ENCODE results near the gene TPGS1. TPM values are rescaled to one million over a fixed set of nuclear protein-coding genes. Genes with fewer than 3 reads are reported as not detected.

TPGS1 gene
- total and polyA plus RNA-seq, 5 donors = 10.9 to 21.3 (median 15.0) TPM

DNA sequence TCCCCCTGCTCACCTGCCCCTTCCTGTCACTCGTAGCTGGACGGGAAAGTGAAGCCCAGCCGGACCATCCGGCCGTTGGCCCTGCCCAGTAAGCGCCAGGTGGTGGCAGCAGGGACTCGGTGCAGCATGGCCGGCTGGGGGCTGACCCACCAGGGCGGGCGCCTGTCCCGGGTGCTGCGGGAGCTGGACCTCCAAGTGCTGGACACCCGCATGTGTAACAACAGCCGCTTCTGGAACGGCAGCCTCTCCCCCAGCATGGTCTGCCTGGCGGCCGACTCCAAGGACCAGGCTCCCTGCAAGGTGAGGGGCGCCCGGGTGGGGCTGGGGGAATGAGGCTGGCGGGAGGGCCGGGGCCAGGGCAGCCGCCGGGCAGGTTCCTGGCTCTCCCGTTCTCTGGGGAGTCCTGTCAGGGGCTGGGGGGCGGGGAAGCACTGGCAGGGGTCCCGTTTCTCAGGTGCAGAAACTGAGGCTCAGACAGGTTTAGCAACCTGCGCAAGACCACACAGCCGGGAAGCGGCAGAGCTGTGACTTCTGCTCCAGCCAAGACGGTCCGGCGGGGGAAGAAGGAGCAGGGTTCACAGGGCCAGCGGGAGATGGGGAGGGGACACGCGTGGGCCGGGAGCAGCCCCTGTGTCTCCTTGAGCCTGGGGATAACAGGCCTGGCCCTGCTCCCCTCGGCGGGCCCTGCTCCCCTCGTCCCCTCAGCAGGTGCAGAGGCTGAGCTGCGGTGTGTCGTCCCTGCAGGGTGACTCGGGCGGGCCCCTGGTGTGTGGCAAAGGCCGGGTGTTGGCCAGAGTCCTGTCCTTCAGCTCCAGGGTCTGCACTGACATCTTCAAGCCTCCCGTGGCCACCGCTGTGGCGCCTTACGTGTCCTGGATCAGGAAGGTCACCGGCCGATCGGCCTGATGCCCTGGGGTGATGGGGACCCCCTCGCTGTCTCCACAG lies 41.9 kb downstream of the TPGS1 start:
- H3K4me1 ChIP-seq (ENCODE audit: control insufficient read depth, insufficient read depth, low read length) = no peaks in the 10 kb centered on the region
- H3K27ac ChIP-seq (ENCODE audit: low read length) = no peak overlapping the region
- no peaks in the 10 kb centered on the region for H3K9me3 ChIP-seq (ENCODE audit: control insufficient read depth, low read length)
- H3K4me3 ChIP-seq (ENCODE audit: low read length) = no peak overlapping the region
- no peak for ATAC-seq
- peak in 2 of 3 donors; percentile 51 to 63 for DNase-seq
- H3K27me3 ChIP-seq (ENCODE audit: control insufficient read depth, insufficient read depth) = no peaks in the 10 kb centered on the region
- intact Hi-C loops (cut with DNase I) = no loop called here
- 73% methylated on average over 52 of the region's 52 CpGs for WGBS

DNA sequence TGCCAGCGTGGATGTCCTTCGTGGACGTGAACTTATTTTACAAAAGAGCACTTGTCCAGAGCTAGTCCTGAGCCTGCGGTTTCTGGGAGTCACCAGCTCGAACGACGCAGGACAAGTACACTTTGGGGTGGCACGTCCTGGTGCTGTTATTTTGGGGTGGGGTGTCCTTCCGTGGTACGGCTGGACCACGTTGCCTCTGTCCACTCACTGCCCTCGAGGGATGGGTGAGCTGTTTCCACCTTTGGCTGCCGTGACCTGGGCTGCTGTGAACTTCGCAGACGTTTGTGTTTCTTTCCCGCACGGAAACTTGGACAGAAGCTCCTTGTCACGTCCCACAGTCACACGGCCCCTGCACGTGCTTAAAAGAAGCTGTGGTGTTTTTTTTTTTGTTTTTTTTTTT lies 47.5 kb downstream of the TPGS1 start:
- peaks cover 6% of the 10 kb centered on the region for H3K4me1 ChIP-seq (ENCODE audit: control insufficient read depth, insufficient read depth, low read length)
- no peak overlapping the region for H3K4me3 ChIP-seq (ENCODE audit: low read length)
- WGBS = 67% methylated on average over 20 of the region's 20 CpGs
- H3K27ac ChIP-seq (ENCODE audit: low read length) = no peak overlapping the region
- DNase-seq = no peak
- no peaks in the 10 kb centered on the region for H3K9me3 ChIP-seq (ENCODE audit: control insufficient read depth, low read length)
- ATAC-seq = peak in 1 of 2 donors; percentile 17
- H3K27me3 ChIP-seq (ENCODE audit: control insufficient read depth, insufficient read depth) = no peaks in the 10 kb centered on the region
- intact Hi-C loops (cut with DNase I) = no loop called here

DNA sequence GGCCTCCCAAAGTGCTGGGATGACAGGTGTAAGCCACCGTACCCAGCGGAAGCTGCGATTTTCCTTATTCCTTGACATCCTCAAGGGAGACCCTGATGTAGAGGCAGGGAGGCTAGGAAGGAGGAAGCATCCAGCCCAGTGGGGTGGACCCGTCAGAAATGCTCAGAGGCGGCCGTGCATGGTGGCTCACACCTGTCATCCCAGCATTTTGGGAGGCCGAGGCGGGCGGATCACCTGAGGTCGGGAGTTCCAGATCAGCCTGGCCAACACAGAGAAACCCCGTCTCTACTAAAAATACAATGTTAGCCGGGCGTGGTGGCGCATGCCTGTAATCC lies 48.1 kb downstream of the TPGS1 start:
- DNase-seq = no peak

DNA sequence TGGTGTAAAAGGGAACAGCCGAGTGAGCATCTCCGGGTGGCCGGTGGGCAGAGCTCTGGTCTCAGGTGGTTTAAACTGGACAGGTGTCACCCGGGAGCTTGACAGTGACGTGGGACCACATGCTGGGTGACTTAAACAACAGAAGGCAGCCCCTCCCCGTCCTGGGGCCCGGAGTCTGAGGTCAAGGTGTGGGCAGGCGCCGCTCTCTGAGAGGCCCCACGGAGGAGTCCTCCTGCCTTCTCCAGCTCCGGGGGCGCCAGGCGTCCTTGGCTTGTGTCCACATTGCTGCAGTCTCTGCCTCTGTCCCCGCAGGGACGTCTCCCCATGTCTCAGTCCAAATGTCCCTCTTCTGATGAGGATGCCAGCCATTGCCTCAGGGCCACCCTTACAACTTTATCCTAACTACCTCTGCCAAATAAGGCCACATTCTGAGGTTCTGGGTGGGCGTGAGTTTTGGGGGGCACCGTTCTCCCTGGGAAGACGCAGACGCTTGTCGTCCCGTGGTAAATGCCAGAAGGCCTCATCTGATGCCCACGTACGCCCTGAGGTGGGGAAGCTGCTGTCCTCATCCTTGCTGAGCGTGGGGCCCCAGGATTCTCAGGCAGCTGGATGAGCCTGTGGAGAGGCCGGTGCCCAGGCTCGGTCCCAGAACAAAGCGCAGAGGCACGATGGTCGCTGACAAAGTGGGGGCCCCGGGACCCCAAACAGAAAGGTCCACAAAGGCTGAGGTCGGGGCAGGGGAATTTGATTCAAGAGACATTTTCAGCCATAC lies 49.5 kb downstream of the TPGS1 start:
- Histone ChIP-seq H3K27ac (ENCODE audit: low read length) (peak overlapping the region; percentile 11), H3K4me1 (ENCODE audit: control insufficient read depth, insufficient read depth, low read length) (peaks cover 6% of the 10 kb centered on the region), H3K27me3 (ENCODE audit: control insufficient read depth, insufficient read depth) (no peaks in the 10 kb centered on the region), H3K9me3 (ENCODE audit: control insufficient read depth, low read length) (no peaks in the 10 kb centered on the region), H3K4me3 (ENCODE audit: low read length) (no peak overlapping the region)
- intact Hi-C loops (cut with DNase I) = no loop called here
- peak; percentile 5 to 29 for ATAC-seq
- DNase-seq = peak in 2 of 3 donors; percentile 66
- WGBS = 80% methylated on average over 31 of the region's 31 CpGs

More for the DNA sequence above, 48.1 kb downstream of the TPGS1 start:
- Histone ChIP-seq H3K27me3 (ENCODE audit: control insufficient read depth, insufficient read depth) (no peaks in the 10 kb centered on the region), H3K27ac (ENCODE audit: low read length) (no peak overlapping the region), H3K9me3 (ENCODE audit: control insufficient read depth, low read length) (no peaks in the 10 kb centered on the region), H3K4me3 (ENCODE audit: low read length) (no peak overlapping the region), H3K4me1 (ENCODE audit: control insufficient read depth, insufficient read depth, low read length) (peaks cover 6% of the 10 kb centered on the region)
- intact Hi-C loops (cut with DNase I) = no loop called here
- no peak for ATAC-seq
- 85% methylated on average over 14 of the region's 14 CpGs for WGBS

DNA sequence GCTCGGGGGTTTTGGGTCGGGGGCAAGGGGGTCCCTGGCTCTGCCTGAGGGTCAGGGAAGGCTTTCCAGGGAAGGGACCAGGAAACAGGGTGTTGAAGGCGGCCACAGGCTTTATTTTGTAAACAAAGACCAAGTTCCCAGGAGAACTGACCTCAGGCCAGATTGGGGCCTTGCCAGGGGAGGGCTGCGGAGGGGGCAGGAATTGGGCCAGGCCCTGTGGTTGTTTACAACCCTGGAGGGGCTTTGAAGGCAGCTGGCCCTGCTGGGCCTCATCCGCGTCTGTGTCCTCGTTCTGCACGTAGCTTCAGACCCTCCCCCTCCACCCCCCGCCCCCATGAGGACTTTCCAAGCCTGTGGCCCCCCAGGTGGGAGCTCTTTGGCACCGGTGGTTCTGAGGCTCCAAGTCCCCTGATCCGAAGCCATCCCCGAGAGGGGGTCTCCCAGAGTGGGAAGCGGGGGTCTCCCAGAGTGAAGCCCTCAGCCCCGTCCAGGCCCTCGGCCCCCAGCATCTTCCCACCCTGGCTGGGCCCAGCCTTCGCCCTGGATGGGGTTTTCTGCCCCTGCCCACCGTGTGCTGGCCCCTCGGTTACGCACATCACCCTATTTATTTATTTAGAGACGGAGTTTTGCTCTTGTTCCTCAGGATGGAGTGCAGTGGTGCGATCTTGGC lies 51.6 kb downstream of the TPGS1 start:
- Histone ChIP-seq H3K9me3 (ENCODE audit: control insufficient read depth, low read length) (no peaks in the 10 kb centered on the region), H3K4me1 (ENCODE audit: control insufficient read depth, insufficient read depth, low read length) (peaks cover 6% of the 10 kb centered on the region), H3K4me3 (ENCODE audit: low read length) (no peak overlapping the region), H3K27ac (ENCODE audit: low read length) (peak overlapping the region; percentile 18), H3K27me3 (ENCODE audit: control insufficient read depth, insufficient read depth) (no peaks in the 10 kb centered on the region)
- intact Hi-C loops (cut with DNase I) = no loop called here
- peak in 2 of 3 donors; percentile 75 to 85 for DNase-seq
- WGBS = 48% methylated on average over 21 of the region's 21 CpGs
- ATAC-seq = peak; percentile 10 to 25

DNA sequence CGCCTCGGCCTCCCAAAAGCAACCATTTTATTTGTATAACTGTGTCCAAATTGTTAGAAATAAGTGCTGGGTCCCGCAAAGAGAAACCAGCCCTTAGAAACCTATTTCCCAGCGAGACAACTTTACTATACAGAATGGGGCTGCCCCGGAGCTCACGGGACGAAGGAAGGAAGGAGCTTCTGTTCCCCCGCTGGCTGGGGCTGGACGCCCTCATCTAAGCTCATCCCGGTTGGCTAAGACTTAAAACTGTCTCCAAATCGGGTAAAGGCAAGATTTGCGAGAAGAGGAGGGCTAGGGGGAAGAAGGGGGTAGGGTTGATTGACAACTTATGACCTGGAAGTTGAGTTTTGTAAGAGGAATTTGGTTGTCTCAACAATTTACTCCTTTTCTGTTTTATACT lies 52.8 kb downstream of the TPGS1 start:
- Histone ChIP-seq H3K9me3 (ENCODE audit: control insufficient read depth, low read length) (no peaks in the 10 kb centered on the region), H3K4me1 (ENCODE audit: control insufficient read depth, insufficient read depth, low read length) (peaks cover 6% of the 10 kb centered on the region), H3K27me3 (ENCODE audit: control insufficient read depth, insufficient read depth) (no peaks in the 10 kb centered on the region), H3K27ac (ENCODE audit: low read length) (no peak overlapping the region), H3K4me3 (ENCODE audit: low read length) (no peak overlapping the region)
- intact Hi-C loops (cut with DNase I) = no loop called here
- WGBS = 80% methylated on average over 12 of the region's 12 CpGs
- ATAC-seq (no peak), DNase-seq (no peak)

DNA sequence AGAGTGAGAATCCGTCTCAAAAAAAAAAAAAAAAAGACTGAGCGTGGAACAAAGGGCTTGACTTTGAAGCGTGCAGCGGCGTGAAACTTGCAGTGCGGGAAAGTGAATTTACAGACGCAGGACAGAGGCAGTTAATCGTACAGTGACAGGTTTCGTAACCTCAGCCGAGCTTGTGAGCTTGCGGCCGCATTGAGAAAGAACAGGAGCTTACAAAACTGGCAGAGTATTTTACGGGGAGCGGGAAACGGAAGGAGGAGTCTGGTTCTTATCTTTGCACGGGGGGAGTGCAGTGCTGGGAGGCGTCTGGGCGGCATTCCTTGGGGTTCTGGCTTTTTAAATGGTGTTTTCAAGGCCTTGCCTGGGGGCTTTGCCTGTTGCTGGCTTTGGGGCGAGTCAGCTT lies 59.1 kb downstream of the TPGS1 start:
- 31% methylated on average over 18 of the region's 19 CpGs for WGBS
- DNase-seq = peak; percentile 60 to 81 (median 63)
- no peak overlapping the region for H3K27ac ChIP-seq (ENCODE audit: low read length)
- peak; percentile 82 to 83 for ATAC-seq
- no peaks in the 10 kb centered on the region for H3K4me1 ChIP-seq (ENCODE audit: control insufficient read depth, insufficient read depth, low read length)
- no peaks in the 10 kb centered on the region for H3K27me3 ChIP-seq (ENCODE audit: control insufficient read depth, insufficient read depth)
- intact Hi-C loops (cut with DNase I) = no loop called here
- no peaks in the 10 kb centered on the region for H3K9me3 ChIP-seq (ENCODE audit: control insufficient read depth, low read length)
- no peak overlapping the region for H3K4me3 ChIP-seq (ENCODE audit: low read length)

DNA sequence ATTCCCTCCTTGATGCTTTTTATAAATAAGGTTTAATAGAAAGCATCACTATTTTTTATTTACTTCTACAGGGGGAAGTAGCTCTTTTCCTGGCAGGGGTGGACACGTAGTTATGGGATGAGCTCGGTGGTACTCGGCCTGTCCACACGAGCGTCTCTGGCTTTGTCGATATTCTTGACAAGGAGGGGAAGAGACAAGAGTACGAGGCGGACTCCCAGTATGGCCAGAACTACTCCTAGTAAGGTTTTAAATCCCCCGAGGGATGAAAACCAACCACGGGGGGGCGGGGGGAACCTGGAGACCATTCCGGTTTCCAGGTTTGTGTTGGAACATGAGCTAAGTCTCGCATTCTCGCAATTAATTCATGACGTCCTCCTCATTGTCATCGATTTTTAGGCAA lies 59.5 kb downstream of the TPGS1 start:
- DNase-seq = no peak
- Histone ChIP-seq H3K4me1 (ENCODE audit: control insufficient read depth, insufficient read depth, low read length) (no peaks in the 10 kb centered on the region), H3K9me3 (ENCODE audit: control insufficient read depth, low read length) (no peaks in the 10 kb centered on the region), H3K27ac (ENCODE audit: low read length) (no peak overlapping the region), H3K4me3 (ENCODE audit: low read length) (no peak overlapping the region), H3K27me3 (ENCODE audit: control insufficient read depth, insufficient read depth) (no peaks in the 10 kb centered on the region)
- intact Hi-C loops (cut with DNase I) = no loop called here
- no peak for ATAC-seq
- WGBS = 56% methylated on average over 16 of the region's 16 CpGs

DNA sequence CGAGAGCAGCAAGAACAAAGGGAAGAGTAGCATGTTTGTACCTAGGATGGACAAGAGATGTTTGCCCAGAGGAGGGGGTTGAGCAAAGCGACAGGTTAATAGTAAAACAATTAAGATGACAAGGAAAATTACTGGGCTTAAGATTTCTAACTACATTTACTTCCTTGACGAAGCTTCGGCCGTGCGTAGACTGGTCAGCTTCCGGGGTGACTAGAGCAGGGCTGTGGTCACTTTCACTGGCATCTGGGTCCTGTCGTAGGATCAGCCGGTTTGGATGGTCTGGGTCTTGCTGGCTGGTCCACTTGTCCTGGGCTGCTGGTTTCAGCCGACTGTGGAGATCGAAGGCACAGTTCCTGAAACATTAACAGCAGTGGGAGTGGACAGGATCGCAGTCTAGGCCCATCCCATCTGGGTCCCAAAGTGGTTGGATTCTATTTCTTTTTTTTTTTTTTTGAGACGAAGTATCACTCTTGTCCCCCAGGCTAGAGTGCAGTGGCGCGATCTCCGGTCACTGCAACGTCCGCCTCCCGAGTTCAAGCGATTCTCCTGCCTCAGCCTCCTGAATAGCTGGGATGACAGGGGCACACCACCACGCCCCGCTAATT lies 60.1 kb downstream of the TPGS1 start:
- DNase-seq (peak in 1 of 3 donors; percentile 40), ATAC-seq (no peak)
- no peak overlapping the region for H3K27ac ChIP-seq (ENCODE audit: low read length)
- no peak overlapping the region for H3K4me3 ChIP-seq (ENCODE audit: low read length)
- H3K9me3 ChIP-seq (ENCODE audit: control insufficient read depth, low read length) = no peaks in the 10 kb centered on the region
- H3K4me1 ChIP-seq (ENCODE audit: control insufficient read depth, insufficient read depth, low read length) = no peaks in the 10 kb centered on the region
- H3K27me3 ChIP-seq (ENCODE audit: control insufficient read depth, insufficient read depth) = no peaks in the 10 kb centered on the region
- intact Hi-C loops (cut with DNase I) = no loop called here
- 93% methylated on average over 22 of the region's 22 CpGs for WGBS
